OCI-LY1 (cell line): ENCODE measurements around the gene IL23A.
A peak's percentile ranks its signal among the peaks of the same experiment; 100 is the strongest.

Experiments
- H2AFZ ChIP-seq: fragments of 200-600 bp; sonication (generic), shearing (Covaris generic); 2 replicates; pipeline ENCODE4 v1.6.0; 2014; ENCODE audit warnings: antibody characterized with exemption, mild to moderate bottlenecking, low read length
- H3F3A ChIP-seq: fragments of 200-600 bp; sonication (generic), shearing (Covaris generic); 2 replicates; pipeline ENCODE4 v1.6.0; 2014; ENCODE audit warnings: mild to moderate bottlenecking, antibody characterized with exemption, low read length, moderate library complexity; ENCODE audit not compliant: insufficient read depth
- H3K27ac ChIP-seq: fragments of 200-600 bp; sonication (generic); 2 replicates; pipeline ENCODE4 v1.5.1; 2014; ENCODE audit warnings: low read length, mixed run types, mild to moderate bottlenecking, low read depth; ENCODE audit not compliant: poor library complexity, severe bottlenecking
- H3K27me3 ChIP-seq: fragments of 200-600 bp; sonication (generic); 2 replicates; pipeline ENCODE4 v1.6.0; 2014; ENCODE audit warnings: antibody characterized with exemption, mild to moderate bottlenecking, low read length, moderate library complexity; ENCODE audit not compliant: insufficient read depth
- H3K36me3 ChIP-seq: fragments of 200-600 bp; sonication (generic); 2 replicates; pipeline ENCODE4 v1.6.1; 2014; ENCODE audit warnings: mild to moderate bottlenecking, antibody characterized with exemption, low read length, moderate library complexity, mixed read lengths; ENCODE audit not compliant: insufficient read depth
- H3K4me1 ChIP-seq: fragments of 200-600 bp; sonication (generic); 2 replicates; pipeline ENCODE4 v1.5.1; 2014; ENCODE audit warnings: mild to moderate bottlenecking, low read length, moderate library complexity; ENCODE audit not compliant: insufficient read depth, severe bottlenecking
- H3K4me2 ChIP-seq: fragments of 200-600 bp; sonication (generic), shearing (Covaris generic); 2 replicates; pipeline ENCODE4 v1.6.1; 2014; ENCODE audit warnings: low read length
- H3K4me3 ChIP-seq: fragments of 200-600 bp; sonication (generic); 2 replicates; pipeline ENCODE4 v1.5.1; 2014; ENCODE audit warnings: low read length, low read depth, mild to moderate bottlenecking, mixed read lengths; ENCODE audit not compliant: poor library complexity, severe bottlenecking
- H3K79me2 ChIP-seq: fragments of 200-600 bp; shearing (Covaris generic); 2 replicates; pipeline ENCODE4 v1.6.1; 2016; ENCODE audit warnings: mixed run types, low read length, mixed read lengths; ENCODE audit not compliant: insufficient read depth
- H3K9ac ChIP-seq: fragments of 200-600 bp; sonication (generic), shearing (Covaris generic); 2 replicates; pipeline ENCODE4 v1.6.1; 2014; ENCODE audit warnings: mild to moderate bottlenecking, low read length, mixed read lengths
- H3K9me2 ChIP-seq: fragments of 200-600 bp; sonication (generic), shearing (Covaris generic); 2 replicates; pipeline ENCODE4 v1.6.1; 2014; ENCODE audit warnings: low read depth, mild to moderate bottlenecking, low read length, mixed read lengths
- H3K9me3 ChIP-seq: fragments of 200-600 bp; shearing (Covaris generic); 2 replicates; pipeline ENCODE4 v1.6.1; 2014; ENCODE audit warnings: low read length, mixed read lengths
- H4K20me1 ChIP-seq: fragments of 200-600 bp; sonication (generic), shearing (Covaris generic); 2 replicates; pipeline ENCODE4 v1.6.0; 2016; ENCODE audit warnings: mild to moderate bottlenecking, low read length; ENCODE audit not compliant: insufficient read depth
- EZH2 ChIP-seq: fragments of 200-600 bp; sonication (generic), shearing (Covaris generic); IDR thresholded peaks from 2 replicates; pipeline ENCODE4 v1.8.0; 2017; ENCODE audit warnings: borderline replicate concordance, mixed run types, mild to moderate bottlenecking, antibody characterized with exemption, low read length, moderate library complexity, mixed read lengths
- TF ChIP-seq, protein P1 (sequence below): fragments of 200-600 bp; sonication (generic), shearing (Covaris generic); IDR thresholded peaks from 2 replicates; pipeline ENCODE4 v1.5.1; 2017; ENCODE audit warnings: mild to moderate bottlenecking, antibody characterized with exemption, low read length, moderate library complexity, mixed read lengths

IL23A gene

DNA sequence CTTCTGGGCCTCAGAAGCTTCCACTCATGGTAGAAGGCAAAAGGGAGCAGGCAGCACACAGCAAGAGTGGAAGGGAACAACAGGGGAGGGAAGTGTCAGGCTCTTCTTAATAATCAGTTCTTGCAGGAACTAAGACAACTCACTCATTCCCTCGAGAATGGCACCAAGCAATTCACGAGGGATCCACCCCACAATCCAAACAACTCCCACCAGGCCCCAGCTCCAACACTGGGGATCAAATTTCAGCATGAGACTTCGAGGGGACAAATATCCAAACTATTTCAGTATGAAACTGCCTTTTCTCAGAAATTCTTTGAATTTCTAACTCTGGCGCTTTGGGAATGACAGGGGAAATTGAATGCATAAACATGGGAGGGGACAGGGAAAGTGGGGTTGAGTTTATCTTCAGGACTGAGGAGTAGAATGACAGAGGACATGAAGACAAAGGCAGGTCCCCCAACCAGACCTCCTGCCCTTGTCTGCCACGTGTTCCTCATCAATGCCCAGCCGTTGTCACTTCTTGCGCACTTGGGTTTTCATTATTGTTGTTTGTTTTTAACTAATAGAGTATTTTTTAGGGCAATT, 48.6 kb downstream of the IL23A start:
- H3K4me2 ChIP-seq: no peak overlapping the region
- no peaks in the 10 kb centered on the region for H3K79me2 ChIP-seq
- TF ChIP-seq EZH2: no peak
- TF ChIP-seq, protein P1, sequence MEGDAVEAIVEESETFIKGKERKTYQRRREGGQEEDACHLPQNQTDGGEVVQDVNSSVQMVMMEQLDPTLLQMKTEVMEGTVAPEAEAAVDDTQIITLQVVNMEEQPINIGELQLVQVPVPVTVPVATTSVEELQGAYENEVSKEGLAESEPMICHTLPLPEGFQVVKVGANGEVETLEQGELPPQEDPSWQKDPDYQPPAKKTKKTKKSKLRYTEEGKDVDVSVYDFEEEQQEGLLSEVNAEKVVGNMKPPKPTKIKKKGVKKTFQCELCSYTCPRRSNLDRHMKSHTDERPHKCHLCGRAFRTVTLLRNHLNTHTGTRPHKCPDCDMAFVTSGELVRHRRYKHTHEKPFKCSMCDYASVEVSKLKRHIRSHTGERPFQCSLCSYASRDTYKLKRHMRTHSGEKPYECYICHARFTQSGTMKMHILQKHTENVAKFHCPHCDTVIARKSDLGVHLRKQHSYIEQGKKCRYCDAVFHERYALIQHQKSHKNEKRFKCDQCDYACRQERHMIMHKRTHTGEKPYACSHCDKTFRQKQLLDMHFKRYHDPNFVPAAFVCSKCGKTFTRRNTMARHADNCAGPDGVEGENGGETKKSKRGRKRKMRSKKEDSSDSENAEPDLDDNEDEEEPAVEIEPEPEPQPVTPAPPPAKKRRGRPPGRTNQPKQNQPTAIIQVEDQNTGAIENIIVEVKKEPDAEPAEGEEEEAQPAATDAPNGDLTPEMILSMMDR: no peak
- no peaks in the 10 kb centered on the region for H3K4me1 ChIP-seq
- no peak overlapping the region for H3K9ac ChIP-seq
- H3K9me2 ChIP-seq: no peaks in the 10 kb centered on the region
- no peaks in the 10 kb centered on the region for H4K20me1 ChIP-seq
- H2AFZ ChIP-seq: no peak overlapping the region
- H3K36me3 ChIP-seq: no peaks in the 10 kb centered on the region
- no peak overlapping the region for H3K4me3 ChIP-seq
- H3F3A ChIP-seq: no peaks in the 10 kb centered on the region
- H3K9me3 ChIP-seq: no peaks in the 10 kb centered on the region
- H3K27me3 ChIP-seq: no peaks in the 10 kb centered on the region
- no peak overlapping the region for H3K27ac ChIP-seq

GRCh38 chr12:56389412-56389811, 50.7 kb downstream of the IL23A start:
- Histone ChIP-seq H3K4me3 (no peak overlapping the region), H3F3A (no peaks in the 10 kb centered on the region), H2AFZ (peak overlapping the region; percentile 70; the same call in 1 of the 2 replicates), H4K20me1 (no peaks in the 10 kb centered on the region), H3K79me2 (no peaks in the 10 kb centered on the region), H3K9ac (no peak overlapping the region), H3K4me2 (no peak overlapping the region), H3K36me3 (no peaks in the 10 kb centered on the region), H3K9me2 (no peaks in the 10 kb centered on the region), H3K27ac (no peak overlapping the region), H3K4me1 (no peaks in the 10 kb centered on the region), H3K27me3 (no peaks in the 10 kb centered on the region), H3K9me3 (no peaks in the 10 kb centered on the region)
- TF ChIP-seq, protein P1: no peak
- TF ChIP-seq EZH2: no peak
